Measurements from ENCODE around the gene COTL1.
"Not testable (repeated sequence)": the region's sequence is repeated elsewhere in the genome, so short reads cannot be mapped to it uniquely, and the experiment has no call there.

The COTL1 gene

DNA sequence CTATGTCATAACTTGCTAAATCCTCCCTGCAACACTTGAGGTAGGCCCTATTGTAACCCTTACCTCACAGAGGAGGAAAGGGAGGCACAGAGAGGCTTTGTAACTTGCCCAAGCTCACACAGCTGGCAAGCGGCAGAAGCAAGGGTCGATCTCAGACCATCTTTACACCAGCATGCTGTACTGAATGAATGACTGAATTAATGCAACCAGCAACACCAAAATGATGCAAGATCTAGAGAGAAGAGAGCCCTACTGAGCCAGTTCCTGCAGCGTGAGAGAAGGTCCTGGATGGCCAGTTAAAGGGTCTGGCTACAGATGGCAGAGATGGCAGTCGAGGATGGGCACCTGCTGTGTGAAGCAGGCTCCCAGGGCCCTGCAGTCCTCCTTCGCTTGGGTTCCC, 22.3 kb upstream of the COTL1 start:
- no peak for DNase-seq
- H3K9me3 ChIP-seq, result no peaks in the 10 kb centered on the region

GRCh38 chr16:84638231-84638806, 20.4 kb upstream of the COTL1 start:
- TF ChIP-seq, protein P1, sequence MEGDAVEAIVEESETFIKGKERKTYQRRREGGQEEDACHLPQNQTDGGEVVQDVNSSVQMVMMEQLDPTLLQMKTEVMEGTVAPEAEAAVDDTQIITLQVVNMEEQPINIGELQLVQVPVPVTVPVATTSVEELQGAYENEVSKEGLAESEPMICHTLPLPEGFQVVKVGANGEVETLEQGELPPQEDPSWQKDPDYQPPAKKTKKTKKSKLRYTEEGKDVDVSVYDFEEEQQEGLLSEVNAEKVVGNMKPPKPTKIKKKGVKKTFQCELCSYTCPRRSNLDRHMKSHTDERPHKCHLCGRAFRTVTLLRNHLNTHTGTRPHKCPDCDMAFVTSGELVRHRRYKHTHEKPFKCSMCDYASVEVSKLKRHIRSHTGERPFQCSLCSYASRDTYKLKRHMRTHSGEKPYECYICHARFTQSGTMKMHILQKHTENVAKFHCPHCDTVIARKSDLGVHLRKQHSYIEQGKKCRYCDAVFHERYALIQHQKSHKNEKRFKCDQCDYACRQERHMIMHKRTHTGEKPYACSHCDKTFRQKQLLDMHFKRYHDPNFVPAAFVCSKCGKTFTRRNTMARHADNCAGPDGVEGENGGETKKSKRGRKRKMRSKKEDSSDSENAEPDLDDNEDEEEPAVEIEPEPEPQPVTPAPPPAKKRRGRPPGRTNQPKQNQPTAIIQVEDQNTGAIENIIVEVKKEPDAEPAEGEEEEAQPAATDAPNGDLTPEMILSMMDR (IDR thresholded peaks at IDR 0.05; ENCODE audit: low read depth, low read length), result no peak

More for the DNA sequence above, 22.3 kb upstream of the COTL1 start:
- no peak overlapping the region for H3K4me3 ChIP-seq (ENCODE audit: low read depth, low read length)
- peaks cover 16% of the 10 kb centered on the region for H3K4me1 ChIP-seq
- no peaks in the 10 kb centered on the region for H3K27me3 ChIP-seq
- no peaks in the 10 kb centered on the region for H3K36me3 ChIP-seq
- TF ChIP-seq, protein P1 (IDR thresholded peaks at IDR 0.05; ENCODE audit: low read depth, low read length), result no peak

DNA sequence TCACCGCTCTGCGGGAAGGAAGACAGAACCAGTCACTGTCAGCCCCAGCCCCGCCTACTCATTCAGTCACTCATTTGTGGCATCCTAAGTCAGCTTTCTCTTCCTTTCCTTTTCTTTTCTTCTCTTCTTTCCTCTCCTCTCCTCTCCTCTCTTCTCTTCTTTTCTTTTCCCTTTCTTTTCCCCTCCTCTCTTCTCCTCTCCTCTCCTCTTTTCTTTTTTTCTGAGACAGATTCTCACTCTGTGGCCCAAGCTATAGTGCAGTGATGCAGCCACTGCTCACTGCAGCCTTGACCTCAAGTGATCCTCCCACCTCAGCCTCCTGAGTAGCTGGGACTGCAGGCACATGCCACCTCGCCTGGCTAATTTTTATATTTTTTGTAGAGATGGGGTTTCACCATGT, 19.8 kb upstream of the COTL1 start:
- DNase-seq, result no peak
- no peak overlapping the region for H3K4me3 ChIP-seq (ENCODE audit: low read depth, low read length)
- H3K9me3 ChIP-seq, result no peaks in the 10 kb centered on the region
- H3K4me1 ChIP-seq, result peaks cover 11% of the 10 kb centered on the region
- no peaks in the 10 kb centered on the region for H3K36me3 ChIP-seq
- H3K27me3 ChIP-seq, result no peaks in the 10 kb centered on the region
- TF ChIP-seq, protein P1 (IDR thresholded peaks at IDR 0.05; ENCODE audit: low read depth, low read length), result no peak

More at GRCh38 chr16:84638231-84638806, 20.4 kb upstream of the COTL1 start:
- no peaks in the 10 kb centered on the region for H3K9me3 ChIP-seq
- no peak for DNase-seq
- no peaks in the 10 kb centered on the region for H3K36me3 ChIP-seq
- H3K4me1 ChIP-seq, result peaks cover 15% of the 10 kb centered on the region
- no peak overlapping the region for H3K4me3 ChIP-seq (ENCODE audit: low read depth, low read length)
- H3K27me3 ChIP-seq, result no peaks in the 10 kb centered on the region

- no peaks in the 10 kb centered on the region for H3K27me3 ChIP-seq
- H3K9me3 ChIP-seq, result no peaks in the 10 kb centered on the region
- no peak for DNase-seq
- TF ChIP-seq, protein P1 (IDR thresholded peaks at IDR 0.05; ENCODE audit: low read depth, low read length), result no peak
- no peak overlapping the region for H3K4me3 ChIP-seq (ENCODE audit: low read depth, low read length)
- H3K36me3 ChIP-seq, result no peaks in the 10 kb centered on the region
- H3K4me1 ChIP-seq, result peaks cover 5% of the 10 kb centered on the region
Measured at GRCh38 chr16:84635702-84636101, 17.8 kb upstream of the COTL1 start.

DNA sequence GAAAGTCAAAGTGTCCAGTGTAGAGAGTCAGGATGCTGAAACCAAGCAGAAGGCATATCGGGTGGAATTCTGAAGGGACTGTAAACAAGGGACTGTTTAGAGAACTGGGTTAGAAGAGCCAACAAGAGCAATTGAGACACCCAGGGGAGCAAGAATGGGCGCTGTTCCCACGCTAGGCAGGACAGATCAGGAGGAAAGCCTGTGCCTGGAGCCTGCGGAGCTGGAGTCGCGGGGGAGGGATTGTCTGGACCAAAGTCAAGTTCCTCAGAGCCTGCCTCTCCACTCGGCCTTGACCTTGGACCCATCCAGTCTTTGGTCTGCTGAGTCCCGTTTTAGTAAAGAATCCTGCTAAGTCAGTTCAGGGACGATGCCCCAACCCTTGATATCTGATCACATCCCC, 15.7 kb upstream of the COTL1 start:
- Histone ChIP-seq H3K9me3 (no peaks in the 10 kb centered on the region), H3K36me3 (no peaks in the 10 kb centered on the region), H3K27me3 (no peaks in the 10 kb centered on the region), H3K4me3 (ENCODE audit: low read depth, low read length) (no peak overlapping the region), H3K4me1 (peaks cover 3% of the 10 kb centered on the region; the same call in 1 of the 2 replicates)
- DNase-seq, result no peak
- TF ChIP-seq, protein P1 (IDR thresholded peaks at IDR 0.05; ENCODE audit: low read depth, low read length), result no peak

DNA sequence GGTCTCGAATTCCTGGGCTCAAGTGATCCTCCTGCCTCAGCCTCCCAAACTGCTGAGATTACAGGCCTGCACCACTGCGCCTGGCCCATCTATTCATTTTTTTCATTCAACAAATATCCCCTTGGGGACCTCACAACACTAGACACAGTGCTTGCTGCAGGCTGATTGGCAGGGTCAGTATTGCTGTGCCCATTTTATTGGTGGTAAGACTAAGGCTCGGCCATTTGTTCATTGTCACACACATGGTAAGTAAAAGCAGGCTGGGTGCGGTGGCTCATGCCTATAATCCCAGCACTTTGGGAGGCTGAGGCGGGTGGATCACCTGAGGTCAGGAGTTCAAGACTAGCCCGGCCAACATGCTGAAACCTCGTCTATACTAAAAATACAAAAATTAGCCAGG, 15.0 kb upstream of the COTL1 start:
- not testable (repeated sequence) for H3K36me3 ChIP-seq, H3K9me3 ChIP-seq

More for the DNA sequence above, 15.0 kb upstream of the COTL1 start:
- not testable (repeated sequence) for H3K4me1 ChIP-seq; H3K4me3 ChIP-seq (ENCODE audit: low read depth, low read length); H3K27me3 ChIP-seq; DNase-seq
